ENCODE measurements around the gene ULK3.
A peak's percentile ranks its signal among the peaks of the same experiment; 100 is the strongest.

ULK3 gene

GRCh38 chr15:74840851-74841775, 1.8 kb downstream of the ULK3 start:
- no peak for DNase-seq (ENCODE audit: low read depth in 3 of 3)

DNA sequence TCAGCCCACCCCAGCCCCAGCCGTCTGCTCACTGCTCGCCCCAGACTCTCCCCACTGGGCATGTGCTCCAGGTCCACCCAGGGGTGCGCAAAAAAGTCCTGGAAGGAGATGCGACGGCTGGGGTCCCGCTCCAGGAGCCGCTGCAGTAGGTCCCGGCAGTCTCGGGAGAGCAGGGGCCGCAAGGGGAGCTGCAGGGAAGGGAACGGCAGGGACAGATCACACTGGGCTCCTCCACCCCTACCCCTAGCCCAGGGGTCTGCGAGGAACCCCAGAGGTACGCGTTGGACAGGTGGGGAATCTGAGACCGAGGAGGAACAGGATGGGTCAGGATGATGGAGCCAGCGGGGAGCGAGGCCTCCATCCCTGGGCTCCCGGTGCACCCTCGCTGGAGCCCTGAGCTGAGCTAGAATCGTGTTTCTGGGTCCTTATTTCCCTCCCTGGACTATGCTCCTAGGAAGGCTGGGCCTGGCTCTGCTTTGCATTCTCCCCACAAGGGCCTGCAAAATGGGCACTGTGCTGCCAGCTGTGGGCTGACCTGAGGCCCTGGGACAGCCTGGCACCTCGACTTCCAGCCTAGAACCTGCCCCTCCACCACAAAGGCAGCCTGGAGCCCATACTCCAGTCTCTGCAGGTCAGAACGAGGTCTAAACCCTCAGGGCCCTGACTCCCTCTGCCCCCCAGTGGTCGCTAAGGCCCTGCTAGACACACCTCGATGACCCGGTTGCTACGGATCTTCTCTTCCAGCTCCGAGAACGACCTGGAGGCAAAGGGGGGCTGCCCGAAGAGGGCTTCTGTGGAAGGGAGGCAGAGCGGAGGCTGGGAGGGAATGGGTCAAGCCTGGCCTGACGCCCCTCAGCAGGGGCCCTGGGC, 3.2 kb downstream of the ULK3 start:
- DNase-seq (ENCODE audit: low read depth in 3 of 3) = no peak

- no peak for DNase-seq (ENCODE audit: low read depth in 3 of 3)
Measured at GRCh38 chr15:74838746-74839525, 4.0 kb downstream of the ULK3 start.

GRCh38 chr15:74838137-74838516, 4.8 kb downstream of the ULK3 start:
- no peak for DNase-seq (ENCODE audit: low read depth in 3 of 3)

GRCh38 chr15:74837482-74838136, 5.3 kb downstream of the ULK3 start:
- no peak for DNase-seq (ENCODE audit: low read depth in 3 of 3)

DNA sequence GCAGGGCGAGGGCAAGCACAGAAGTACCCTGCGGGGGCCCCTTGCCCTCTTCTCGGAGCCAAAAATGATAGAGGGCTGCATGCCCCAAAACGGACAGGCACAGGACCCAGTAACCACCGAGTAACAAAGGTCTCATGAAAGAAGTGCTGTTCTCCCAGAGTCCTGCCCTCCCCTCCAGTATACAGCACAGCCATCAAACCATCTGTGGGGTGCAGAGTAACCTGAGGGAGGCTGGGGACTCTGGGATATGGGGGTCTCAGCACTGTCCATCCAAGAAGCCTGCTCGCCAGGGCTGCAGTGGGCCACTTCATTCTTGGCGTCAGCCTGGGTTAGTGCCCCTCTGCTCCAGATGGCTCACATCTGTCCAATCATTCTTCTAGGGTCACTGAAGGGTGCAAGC, 6.1 kb downstream of the ULK3 start:
- DNase-seq (ENCODE audit: low read depth in 3 of 3) = no peak

DNA sequence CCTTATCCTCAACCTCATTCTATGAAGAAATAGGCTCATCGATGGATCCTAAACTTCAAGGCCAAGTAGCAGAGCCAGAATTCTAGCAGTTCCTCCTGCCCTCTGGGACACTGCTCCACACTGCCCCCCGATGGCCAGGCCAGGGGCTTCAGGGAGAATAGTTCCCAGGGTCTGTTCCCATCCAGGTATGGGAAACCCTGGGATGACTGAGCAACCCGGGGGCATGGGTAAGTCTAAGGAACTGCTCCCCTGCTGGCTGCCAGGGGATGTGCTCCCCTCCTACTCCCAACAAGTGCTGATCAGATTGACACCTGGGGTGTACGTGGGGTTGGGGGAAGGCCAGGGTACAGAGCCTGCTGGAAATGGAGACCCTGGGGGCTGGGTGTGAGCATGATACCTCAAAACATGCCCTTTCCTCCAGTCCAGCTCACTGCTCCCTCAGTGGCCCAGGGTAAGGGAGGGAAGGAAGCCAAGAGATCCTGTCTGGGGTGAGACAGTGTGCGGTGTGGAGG, 7.6 kb downstream of the ULK3 start:
- peak in 2 of 3 donors; percentile 31 to 32 for DNase-seq (ENCODE audit: low read depth in 3 of 3)

GRCh38 chr15:74833376-74834107, 9.4 kb downstream of the ULK3 start:
- no peak for DNase-seq (ENCODE audit: low read depth in 3 of 3)

- DNase-seq (ENCODE audit: low read depth in 3 of 3) = no peak
Measured at GRCh38 chr15:74832826-74833225, 10.1 kb downstream of the ULK3 start.

DNA sequence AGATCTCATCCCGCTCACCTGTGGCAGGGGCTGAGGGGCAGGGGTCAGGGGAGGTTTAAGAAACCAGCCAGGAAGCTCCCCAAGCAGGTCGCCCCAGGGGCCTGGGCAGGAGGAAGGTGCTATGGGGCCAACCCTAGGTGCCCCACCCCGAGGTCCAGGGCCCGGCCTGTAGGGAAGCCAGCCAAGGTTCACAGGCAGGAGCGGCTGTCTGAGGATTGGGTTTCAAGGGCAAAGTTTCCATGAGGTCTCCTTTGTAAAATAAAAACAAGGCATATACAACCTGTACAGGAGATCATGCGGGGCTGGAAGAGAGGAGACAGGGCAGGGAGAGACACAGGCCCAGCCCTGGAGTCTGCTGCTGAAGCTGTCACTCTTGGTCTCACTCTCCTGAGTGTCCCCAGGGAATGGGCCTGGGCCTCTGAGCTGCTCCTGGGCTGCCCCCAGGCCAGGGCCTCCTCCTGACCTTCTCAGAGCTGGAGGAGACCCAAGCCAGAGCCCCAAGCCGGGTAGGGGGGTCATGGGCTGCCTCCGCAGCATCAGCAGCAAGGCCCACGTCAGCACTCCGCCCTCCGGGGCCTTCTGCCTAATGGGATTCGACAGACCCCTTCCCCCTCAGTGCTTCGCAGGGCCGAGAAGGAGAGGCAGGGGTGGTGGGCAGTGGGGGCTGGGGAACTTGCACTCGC, 11.0 kb downstream of the ULK3 start:
- no peak for DNase-seq (ENCODE audit: low read depth in 3 of 3)

DNA sequence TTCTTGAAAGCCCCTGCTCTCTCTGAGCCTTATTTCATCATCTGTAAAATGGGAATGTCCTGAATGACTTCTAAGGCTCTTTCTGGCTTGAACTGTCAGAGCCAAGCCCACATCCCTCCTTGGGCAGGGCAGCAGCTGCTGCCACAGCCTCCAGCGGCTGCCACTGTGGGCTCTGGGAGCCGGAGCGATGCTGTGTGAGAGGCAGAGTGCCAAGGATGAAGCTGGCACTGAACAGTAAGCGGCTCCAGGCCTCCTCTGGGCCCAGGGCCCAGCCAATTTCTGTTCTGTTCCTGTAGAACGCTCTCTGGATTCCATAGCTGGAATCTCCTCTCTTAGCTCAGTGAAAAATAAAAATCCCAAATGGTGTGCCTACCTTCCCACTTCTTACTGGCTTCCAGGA, 12.1 kb downstream of the ULK3 start:
- DNase-seq (ENCODE audit: low read depth in 3 of 3) = no peak

- DNase-seq (ENCODE audit: low read depth in 3 of 3) = no peak
Measured at GRCh38 chr15:74829991-74830390, 13.0 kb downstream of the ULK3 start.

DNA sequence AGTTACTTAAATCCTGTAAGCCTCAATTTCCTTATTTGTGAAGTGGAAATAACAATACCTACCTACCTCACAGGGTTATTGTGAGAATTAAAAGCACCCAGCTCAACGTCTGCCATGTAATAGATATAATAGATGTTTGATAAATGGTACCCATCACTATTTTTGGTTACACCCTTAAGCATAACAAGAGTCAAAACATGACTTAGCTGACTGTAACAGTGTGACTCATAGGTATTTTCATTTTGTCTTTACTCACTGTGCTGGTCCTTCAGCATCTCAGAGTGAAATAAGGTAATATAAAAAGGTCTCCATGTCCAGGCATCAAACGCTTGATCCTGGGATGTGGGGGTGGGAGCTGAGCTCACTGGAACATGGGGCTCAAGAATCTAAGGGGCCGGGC, 13.5 kb downstream of the ULK3 start:
- DNase-seq (ENCODE audit: low read depth in 3 of 3) = no peak

DNA sequence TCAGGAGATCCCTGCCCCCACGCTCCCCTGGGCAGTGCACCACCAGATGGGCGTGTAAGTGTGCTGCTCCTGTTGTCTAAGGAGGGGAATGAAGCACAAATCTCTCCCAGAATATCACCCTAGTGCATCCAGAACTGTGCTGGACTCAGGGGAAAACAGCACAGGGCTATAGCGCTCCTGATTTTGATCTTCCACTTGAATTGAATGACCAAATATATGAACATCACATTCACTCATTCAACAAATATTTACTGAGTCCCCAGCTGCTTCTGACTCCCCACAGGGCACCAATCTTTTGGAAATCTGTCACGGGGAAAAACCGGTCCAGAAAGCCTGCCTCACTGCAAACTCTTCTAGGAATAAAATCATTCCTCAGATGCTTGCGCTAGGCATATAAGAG, 14.1 kb downstream of the ULK3 start:
- DNase-seq (ENCODE audit: low read depth in 3 of 3) = no peak

- DNase-seq (ENCODE audit: low read depth in 3 of 3) = no peak
Measured at GRCh38 chr15:74827614-74828013, 15.3 kb downstream of the ULK3 start.

- DNase-seq (ENCODE audit: low read depth in 3 of 3) = no peak
Measured at GRCh38 chr15:74826921-74827320, 16.0 kb downstream of the ULK3 start.

- peak in 1 of 3 donors; percentile 33 for DNase-seq (ENCODE audit: low read depth in 3 of 3)
Measured at GRCh38 chr15:74826364-74826819, 16.6 kb downstream of the ULK3 start, which contains the start of gene CPLX3. CPLX3 (plus strand) TSS chr15:74826627; CDS start chr15:74826704, 77 bp downstream.

DNA sequence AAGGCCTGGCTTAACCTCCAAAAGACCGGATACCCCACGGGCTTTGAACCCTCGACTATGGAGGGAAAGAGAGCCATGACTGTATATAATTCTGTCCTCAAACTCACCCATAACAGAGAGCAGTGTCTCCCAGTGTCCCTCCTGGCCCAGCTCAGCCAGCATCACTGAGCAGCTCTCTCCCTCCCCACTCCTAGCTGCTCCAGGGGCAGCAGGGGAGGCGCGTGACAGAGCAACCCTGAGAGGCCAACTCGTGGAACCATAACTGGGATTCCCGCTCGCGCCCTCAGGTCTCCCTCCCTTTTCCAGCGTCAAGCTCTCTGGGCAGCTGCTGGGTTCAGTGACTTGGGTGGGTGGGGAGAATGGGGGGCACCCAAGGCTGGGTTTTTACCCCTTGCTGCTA, 17.1 kb downstream of the ULK3 start:
- no peak for DNase-seq (ENCODE audit: low read depth in 3 of 3)

DNA sequence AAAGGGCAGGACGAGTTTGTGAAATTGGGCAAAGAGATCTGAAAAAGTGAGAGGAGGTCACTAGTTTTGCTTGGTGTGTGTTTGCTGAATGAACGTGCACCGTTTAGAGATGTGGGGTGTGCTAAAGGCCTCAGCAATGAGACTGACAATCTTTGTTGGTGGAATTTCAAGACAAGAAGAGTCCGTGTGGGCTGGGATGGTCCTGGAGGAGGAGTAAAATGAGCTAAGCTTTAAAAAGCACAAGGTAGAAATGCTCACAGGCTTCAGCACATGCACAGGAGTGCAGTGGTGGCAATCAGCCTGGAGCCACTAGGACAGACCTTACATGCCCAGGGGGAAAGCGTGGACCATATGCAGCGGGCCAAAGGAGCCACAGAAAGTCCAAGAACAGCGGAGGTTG, 18.0 kb downstream of the ULK3 start:
- no peak for DNase-seq (ENCODE audit: low read depth in 3 of 3)

DNA sequence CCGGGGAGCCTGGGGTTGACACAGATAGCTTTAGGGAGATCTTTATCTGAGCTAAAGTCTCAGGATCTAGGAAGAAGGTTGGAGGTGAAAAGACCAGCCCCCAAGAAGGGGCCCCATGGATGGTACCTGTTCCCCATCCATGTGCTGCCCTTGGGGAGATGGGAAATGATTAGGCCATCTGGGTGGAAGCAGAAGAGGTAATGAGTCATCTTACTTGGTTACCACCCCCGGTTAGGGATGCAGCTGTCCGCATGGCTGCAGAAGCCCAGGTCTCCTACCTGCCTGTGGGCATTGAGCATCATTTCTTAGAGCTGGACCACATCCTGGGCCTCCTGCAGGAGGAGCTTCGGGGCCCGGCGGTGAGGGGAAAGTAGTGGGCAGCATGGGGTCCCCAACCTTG, 19.6 kb downstream of the ULK3 start:
- DNase-seq (ENCODE audit: low read depth in 3 of 3) = no peak

All from stimulated activated CD4-positive, alpha-beta T cell treated with anti-CD3 and anti-CD28 coated beads, TNF-alpha, amount 100 ng/mL, for 48 hours (primary cell).